Glutamatergic neuron (in vitro differentiated cells): ENCODE measurements around the gene NT5DC2. TPM values are rescaled to one million over a fixed set of nuclear protein-coding genes. Genes with fewer than 3 reads are reported as not detected.

ENCODE experiments used
- DNase-seq: peaks from one replicate; pipeline ENCODE4 v3.0.0; 2022
- H3K27ac Mint-ChIP-seq: one replicate; pipeline ENCODE4 v1.8.0; 2020; ENCODE audit warnings: mild to moderate bottlenecking, mixed read lengths, inconsistent platforms; ENCODE audit not compliant: unreplicated experiment
- H3K27me3 Mint-ChIP-seq: one replicate; pipeline ENCODE4 v1.8.0; 2020; ENCODE audit warnings: mild to moderate bottlenecking, moderate library complexity, mixed read lengths, inconsistent platforms; ENCODE audit not compliant: unreplicated experiment
- H3K36me3 Mint-ChIP-seq: one replicate; pipeline ENCODE4 v1.8.0; 2020; ENCODE audit warnings: mild to moderate bottlenecking, mixed read lengths, inconsistent platforms; ENCODE audit not compliant: unreplicated experiment
- H3K4me1 Mint-ChIP-seq: one replicate; pipeline ENCODE4 v1.8.0; 2020; ENCODE audit warnings: mild to moderate bottlenecking, low read depth, mixed read lengths, inconsistent platforms; ENCODE audit not compliant: unreplicated experiment
- H3K4me3 Mint-ChIP-seq: one replicate; pipeline ENCODE4 v1.8.0; 2020; ENCODE audit warnings: mild to moderate bottlenecking, mixed read lengths, inconsistent platforms; ENCODE audit not compliant: unreplicated experiment
- H3K9me3 Mint-ChIP-seq: one replicate; pipeline ENCODE4 v1.8.0; 2020; ENCODE audit warnings: mild to moderate bottlenecking, moderate library complexity, mixed read lengths, inconsistent platforms; ENCODE audit not compliant: unreplicated experiment
- total RNA-seq: library from RNA; stranded (reverse); fragmentation: NEBNext Ultra II Directional; extraction: Animal tissue kit (Norgen Biotek cat#: 25700); gene quantifications from one replicate; pipeline ENCODE4 v1.2.1, GENCODE V29; 2021; ENCODE audit not compliant: unreplicated experiment
- TF ChIP-seq, protein P1 (sequence below): fragments of 200-600 bp; sonication (generic); IDR thresholded peaks from one replicate; pipeline ENCODE4 v1.5.0; 2021; ENCODE audit not compliant: partially characterized antibody, unreplicated experiment

The NT5DC2 gene
- total RNA-seq, 1 donor from 2014 or later: 308 TPM

DNA sequence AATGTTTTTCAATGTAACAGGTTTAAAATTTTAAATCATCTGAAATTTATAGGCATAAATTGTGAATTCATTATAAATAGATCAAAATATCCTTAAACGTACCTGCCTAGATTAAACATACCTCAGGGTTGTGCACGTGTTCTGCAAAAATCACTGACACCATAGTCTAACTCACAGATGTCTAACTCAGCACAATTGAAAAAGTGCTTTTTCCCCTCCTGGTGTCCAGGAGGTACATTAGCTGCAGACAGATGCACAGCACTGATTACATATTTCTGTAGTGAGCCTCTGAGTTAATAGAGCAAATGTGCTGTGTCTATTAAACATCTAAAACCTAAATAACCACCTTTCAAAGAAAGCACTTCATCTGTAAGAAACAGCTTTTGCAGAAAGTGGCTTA lies 13.5 kb upstream of the NT5DC2 start:
- no peak for DNase-seq
- H3K9me3 Mint-ChIP-seq: peaks cover 3% of the 10 kb centered on the region
- no peak overlapping the region for H3K4me3 Mint-ChIP-seq
- TF ChIP-seq, protein P1, sequence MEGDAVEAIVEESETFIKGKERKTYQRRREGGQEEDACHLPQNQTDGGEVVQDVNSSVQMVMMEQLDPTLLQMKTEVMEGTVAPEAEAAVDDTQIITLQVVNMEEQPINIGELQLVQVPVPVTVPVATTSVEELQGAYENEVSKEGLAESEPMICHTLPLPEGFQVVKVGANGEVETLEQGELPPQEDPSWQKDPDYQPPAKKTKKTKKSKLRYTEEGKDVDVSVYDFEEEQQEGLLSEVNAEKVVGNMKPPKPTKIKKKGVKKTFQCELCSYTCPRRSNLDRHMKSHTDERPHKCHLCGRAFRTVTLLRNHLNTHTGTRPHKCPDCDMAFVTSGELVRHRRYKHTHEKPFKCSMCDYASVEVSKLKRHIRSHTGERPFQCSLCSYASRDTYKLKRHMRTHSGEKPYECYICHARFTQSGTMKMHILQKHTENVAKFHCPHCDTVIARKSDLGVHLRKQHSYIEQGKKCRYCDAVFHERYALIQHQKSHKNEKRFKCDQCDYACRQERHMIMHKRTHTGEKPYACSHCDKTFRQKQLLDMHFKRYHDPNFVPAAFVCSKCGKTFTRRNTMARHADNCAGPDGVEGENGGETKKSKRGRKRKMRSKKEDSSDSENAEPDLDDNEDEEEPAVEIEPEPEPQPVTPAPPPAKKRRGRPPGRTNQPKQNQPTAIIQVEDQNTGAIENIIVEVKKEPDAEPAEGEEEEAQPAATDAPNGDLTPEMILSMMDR: no peak
- H3K36me3 Mint-ChIP-seq: no peaks in the 10 kb centered on the region
- H3K27ac Mint-ChIP-seq: no peak overlapping the region
- H3K27me3 Mint-ChIP-seq: no peaks in the 10 kb centered on the region
- H3K4me1 Mint-ChIP-seq: peaks cover 7% of the 10 kb centered on the region

GRCh38 chr3:52546111-52546901 lies 12.6 kb upstream of the NT5DC2 start:
- Mint-ChIP-seq H3K4me1 (peaks cover 7% of the 10 kb centered on the region), H3K27me3 (no peaks in the 10 kb centered on the region), H3K36me3 (no peaks in the 10 kb centered on the region), H3K4me3 (no peak overlapping the region), H3K27ac (peak overlapping the region; percentile 38), H3K9me3 (peaks cover 1% of the 10 kb centered on the region)
- TF ChIP-seq, protein P1: no peak
- DNase-seq: no peak

DNA sequence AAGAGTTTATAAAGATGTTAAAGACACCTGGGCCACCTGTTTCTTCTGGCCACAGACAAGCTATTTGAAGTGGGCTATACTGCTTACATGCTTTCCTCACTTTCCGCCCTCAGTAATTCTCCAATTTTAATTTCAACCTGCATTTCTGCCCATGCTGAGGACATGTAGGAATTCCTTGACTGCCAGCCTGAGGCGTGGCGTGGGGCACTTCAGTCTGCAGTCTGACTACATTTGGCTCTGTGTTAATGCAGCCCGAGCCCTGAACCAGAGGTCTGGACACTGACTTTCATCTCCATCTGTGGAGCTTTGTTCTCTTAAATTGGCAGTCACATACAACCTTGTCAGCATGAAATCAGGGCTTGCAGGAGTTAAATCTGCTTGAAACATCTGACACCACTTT lies 11.3 kb upstream of the NT5DC2 start:
- H3K27me3 Mint-ChIP-seq: no peaks in the 10 kb centered on the region
- H3K27ac Mint-ChIP-seq: peak overlapping the region; percentile 82
- peaks cover 7% of the 10 kb centered on the region for H3K4me1 Mint-ChIP-seq
- no peak overlapping the region for H3K4me3 Mint-ChIP-seq
- no peak for DNase-seq
- H3K36me3 Mint-ChIP-seq: no peaks in the 10 kb centered on the region
- H3K9me3 Mint-ChIP-seq: peaks cover 1% of the 10 kb centered on the region
- TF ChIP-seq, protein P1: no peak

DNA sequence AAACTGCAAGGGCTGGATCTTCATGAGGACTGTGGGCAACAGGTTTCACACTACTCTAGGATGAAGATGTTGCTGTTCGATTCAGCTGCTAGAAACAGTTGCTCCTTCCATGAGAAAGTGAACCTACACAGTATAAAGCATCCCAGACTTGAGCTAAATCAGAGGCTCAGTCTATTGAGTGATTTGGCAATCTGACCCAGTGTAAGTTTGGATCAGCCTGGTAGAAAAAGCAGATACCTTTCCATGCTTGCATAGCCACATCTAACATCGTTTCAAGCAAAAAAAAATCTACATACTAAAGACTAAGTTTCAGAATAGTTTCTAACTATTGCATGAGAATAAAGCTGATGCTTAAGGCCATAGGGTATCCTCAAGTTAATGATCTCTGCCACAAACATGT lies 7.4 kb upstream of the NT5DC2 start:
- TF ChIP-seq, protein P1: no peak
- Mint-ChIP-seq H3K9me3 (peaks cover 7% of the 10 kb centered on the region), H3K36me3 (no peaks in the 10 kb centered on the region), H3K4me1 (peaks cover 26% of the 10 kb centered on the region), H3K27me3 (peaks cover 7% of the 10 kb centered on the region), H3K27ac (no peak overlapping the region), H3K4me3 (no peak overlapping the region)
- no peak for DNase-seq

- peaks cover 14% of the 10 kb centered on the region for H3K9me3 Mint-ChIP-seq
- peaks cover 23% of the 10 kb centered on the region for H3K4me1 Mint-ChIP-seq
- H3K27ac Mint-ChIP-seq: peak overlapping the region; percentile 45
- TF ChIP-seq, protein P1: no peak
- H3K4me3 Mint-ChIP-seq: peak overlapping the region; percentile 41
- peaks cover 10% of the 10 kb centered on the region for H3K27me3 Mint-ChIP-seq
- no peak for DNase-seq
- no peaks in the 10 kb centered on the region for H3K36me3 Mint-ChIP-seq
Observed at GRCh38 chr3:52539010-52539653, 5.5 kb upstream of the NT5DC2 start.
